ENCODE results near the gene C4BPA. TPM values are rescaled to one million over a fixed set of nuclear protein-coding genes. Genes with fewer than 3 reads are reported as not detected.

C4BPA gene
- total and polyA plus RNA-seq, 2 of the 4 experiments (the other 2 are of a cell fraction) = not detected

DNA sequence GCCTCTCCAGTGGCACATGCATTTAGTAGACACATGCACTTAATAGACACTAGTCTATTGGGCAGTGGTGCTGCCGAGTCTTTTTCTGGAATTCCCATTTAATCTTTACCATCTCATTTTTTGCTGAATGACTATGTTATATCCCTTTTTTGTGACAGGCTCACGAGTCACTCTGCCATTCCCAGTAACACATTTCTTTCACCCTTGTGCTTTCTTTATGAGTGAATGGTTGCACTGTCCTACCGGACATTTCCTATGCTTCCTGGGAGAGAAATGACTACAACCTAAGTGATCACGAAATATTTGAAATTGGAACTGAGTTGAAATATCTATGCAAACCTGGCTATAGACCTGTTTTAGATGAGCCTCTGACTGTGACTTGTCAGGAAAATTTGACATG, 70.9 kb downstream of the C4BPA start:
- H3K4me3 ChIP-seq (ENCODE audit: insufficient read depth, low read depth, low read length) = no peak overlapping the region
- H3K4ac ChIP-seq (ENCODE audit: low read depth, low read length) = no peak overlapping the region
- H4K20me1 ChIP-seq (ENCODE audit: insufficient read depth, low read length) = no peaks in the 10 kb centered on the region
- H3K18ac ChIP-seq (ENCODE audit: low read depth, low read length) = no peak overlapping the region
- no peaks in the 10 kb centered on the region for H3K9me3 ChIP-seq (ENCODE audit: control insufficient read depth, insufficient read depth, low read length)
- no peak overlapping the region for H3K9ac ChIP-seq (ENCODE audit: low read depth, low read length)
- H3K4me2 ChIP-seq (ENCODE audit: low read depth, low read length) = no peak overlapping the region
- ATAC-seq (ENCODE audit: low read depth) (no peak), DNase-seq (no peak)
- no peak overlapping the region for H3K56ac ChIP-seq (ENCODE audit: extremely low read depth, insufficient read depth, low read length)
- intact Hi-C loops (cut with micrococcal nuclease) = no loop called here
- H3K79me1 ChIP-seq (ENCODE audit: low read depth in 1 of 2, low read length in 2 of 2) = no peaks in the 10 kb centered on the region
- no peak overlapping the region for H4K8ac ChIP-seq (ENCODE audit: low read depth in 2 of 2, low read length in 2 of 2)
- H3K9me1 ChIP-seq (ENCODE audit: insufficient read depth, low read length) = no peaks in the 10 kb centered on the region
- H3K36me3 ChIP-seq (ENCODE audit: control insufficient read depth, insufficient read depth, low read length) = no peaks in the 10 kb centered on the region
- no peak overlapping the region for H3K27ac ChIP-seq (ENCODE audit: insufficient read depth, low read length)
- ChIA-PET CTCF (no interaction called here), POLR2A (ENCODE audit: unreplicated experiment) (no interaction called here)
- no peak overlapping the region for H2BK5ac ChIP-seq (ENCODE audit: low read depth, low read length, poor library complexity, severe bottlenecking)
- H2AK5ac ChIP-seq (ENCODE audit: low read depth, low read length) = no peak overlapping the region
- H3K23ac ChIP-seq (ENCODE audit: low read depth, low read length) = no peak overlapping the region
- WGBS, 2 experiments (ENCODE audit: extremely low coverage in 2 of 2, insufficient read length in 1 of 2) = no CpG with 5 or more reads among the region's 4 CpGs
- no peak overlapping the region for H2AK9ac ChIP-seq (replicated peaks; ENCODE audit: low read depth, low read length, poor library complexity)
- no TSS peak for BruUV-seq (replicated peaks)
- dilution Hi-C loops (cut with HindIII; ENCODE audit: low sequenced_read_pairs, unreplicated experiment) = no loop called here
- in situ Hi-C loops (cut with MboI; ENCODE audit: low sequenced_read_pairs) = no loop called here
- H2AFZ ChIP-seq (replicated peaks; ENCODE audit: low read length, poor library complexity) = no peak overlapping the region
- no peak overlapping the region for H2BK20ac ChIP-seq (ENCODE audit: low read depth, low read length)
- H3K27me3 ChIP-seq (ENCODE audit: control insufficient read depth, insufficient read depth, low read length) = no peaks in the 10 kb centered on the region
- no peak overlapping the region for H3K14ac ChIP-seq (replicated peaks; ENCODE audit: low read depth, low read length)
- no peak overlapping the region for H2BK15ac ChIP-seq (ENCODE audit: low read depth, low read length)
- H2BK120ac ChIP-seq (ENCODE audit: low read depth, low read length) = no peak overlapping the region
- TF ChIP-seq CHD1 (IDR thresholded peaks at IDR 0.05; ENCODE audit: low read depth, low read length) (no peak), FOS (IDR thresholded peaks at IDR 0.05; ENCODE audit: low read depth, low read length) (no peak), RCOR1 (IDR thresholded peaks at IDR 0.05; ENCODE audit: insufficient replicate concordance, low read length) (no peak), CEBPB (IDR thresholded peaks at IDR 0.05; ENCODE audit: low read depth, low read length) (no peak), RFX5 (IDR thresholded peaks at IDR 0.05; ENCODE audit: low read depth, low read length) (no peak), NFE2L2 (IDR thresholded peaks at IDR 0.05; ENCODE audit: low read depth, low read length) (no peak), SMC3 (IDR thresholded peaks at IDR 0.05; ENCODE audit: low read depth, low read length) (no peak), MAFK (IDR thresholded peaks at IDR 0.05; ENCODE audit: low read depth, low read length) (no peak), MXI1 (IDR thresholded peaks at IDR 0.05; ENCODE audit: borderline replicate concordance, low read depth, low read length) (no peak), POLR2A (IDR thresholded peaks at IDR 0.05; ENCODE audit: low read depth, low read length) (no peak), RAD21 (IDR thresholded peaks at IDR 0.05; ENCODE audit: low read length) (no peak)
- TF ChIP-seq, protein P1, sequence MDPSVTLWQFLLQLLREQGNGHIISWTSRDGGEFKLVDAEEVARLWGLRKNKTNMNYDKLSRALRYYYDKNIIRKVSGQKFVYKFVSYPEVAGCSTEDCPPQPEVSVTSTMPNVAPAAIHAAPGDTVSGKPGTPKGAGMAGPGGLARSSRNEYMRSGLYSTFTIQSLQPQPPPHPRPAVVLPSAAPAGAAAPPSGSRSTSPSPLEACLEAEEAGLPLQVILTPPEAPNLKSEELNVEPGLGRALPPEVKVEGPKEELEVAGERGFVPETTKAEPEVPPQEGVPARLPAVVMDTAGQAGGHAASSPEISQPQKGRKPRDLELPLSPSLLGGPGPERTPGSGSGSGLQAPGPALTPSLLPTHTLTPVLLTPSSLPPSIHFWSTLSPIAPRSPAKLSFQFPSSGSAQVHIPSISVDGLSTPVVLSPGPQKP (IDR thresholded peaks at IDR 0.05; ENCODE audit: borderline replicate concordance, low read depth, low read length) = no peak
- TF ChIP-seq, protein P2, sequence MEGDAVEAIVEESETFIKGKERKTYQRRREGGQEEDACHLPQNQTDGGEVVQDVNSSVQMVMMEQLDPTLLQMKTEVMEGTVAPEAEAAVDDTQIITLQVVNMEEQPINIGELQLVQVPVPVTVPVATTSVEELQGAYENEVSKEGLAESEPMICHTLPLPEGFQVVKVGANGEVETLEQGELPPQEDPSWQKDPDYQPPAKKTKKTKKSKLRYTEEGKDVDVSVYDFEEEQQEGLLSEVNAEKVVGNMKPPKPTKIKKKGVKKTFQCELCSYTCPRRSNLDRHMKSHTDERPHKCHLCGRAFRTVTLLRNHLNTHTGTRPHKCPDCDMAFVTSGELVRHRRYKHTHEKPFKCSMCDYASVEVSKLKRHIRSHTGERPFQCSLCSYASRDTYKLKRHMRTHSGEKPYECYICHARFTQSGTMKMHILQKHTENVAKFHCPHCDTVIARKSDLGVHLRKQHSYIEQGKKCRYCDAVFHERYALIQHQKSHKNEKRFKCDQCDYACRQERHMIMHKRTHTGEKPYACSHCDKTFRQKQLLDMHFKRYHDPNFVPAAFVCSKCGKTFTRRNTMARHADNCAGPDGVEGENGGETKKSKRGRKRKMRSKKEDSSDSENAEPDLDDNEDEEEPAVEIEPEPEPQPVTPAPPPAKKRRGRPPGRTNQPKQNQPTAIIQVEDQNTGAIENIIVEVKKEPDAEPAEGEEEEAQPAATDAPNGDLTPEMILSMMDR (conservative IDR thresholded peaks at IDR 0.05; ENCODE audit: low read depth, low read length) = no peak
- TF ChIP-seq, protein P3, sequence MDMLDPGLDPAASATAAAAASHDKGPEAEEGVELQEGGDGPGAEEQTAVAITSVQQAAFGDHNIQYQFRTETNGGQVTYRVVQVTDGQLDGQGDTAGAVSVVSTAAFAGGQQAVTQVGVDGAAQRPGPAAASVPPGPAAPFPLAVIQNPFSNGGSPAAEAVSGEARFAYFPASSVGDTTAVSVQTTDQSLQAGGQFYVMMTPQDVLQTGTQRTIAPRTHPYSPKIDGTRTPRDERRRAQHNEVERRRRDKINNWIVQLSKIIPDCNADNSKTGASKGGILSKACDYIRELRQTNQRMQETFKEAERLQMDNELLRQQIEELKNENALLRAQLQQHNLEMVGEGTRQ (IDR thresholded peaks at IDR 0.05; ENCODE audit: low read depth, low read length) = no peak
- no peak overlapping the region for H4K91ac ChIP-seq (ENCODE audit: insufficient read depth, low read depth, low read length)
- H3K4me1 ChIP-seq (ENCODE audit: control insufficient read depth, insufficient read depth, low read length) = no peaks in the 10 kb centered on the region
- H4K5ac ChIP-seq (ENCODE audit: low read depth, low read length) = no peak overlapping the region

All from IMR-90 (cell line).